ENCODE measurements around the gene NSUN5.
"Not testable (repeated sequence)": the region's sequence is repeated elsewhere in the genome, so short reads cannot be mapped to it uniquely, and the experiment has no call there.

Gene NSUN5

DNA sequence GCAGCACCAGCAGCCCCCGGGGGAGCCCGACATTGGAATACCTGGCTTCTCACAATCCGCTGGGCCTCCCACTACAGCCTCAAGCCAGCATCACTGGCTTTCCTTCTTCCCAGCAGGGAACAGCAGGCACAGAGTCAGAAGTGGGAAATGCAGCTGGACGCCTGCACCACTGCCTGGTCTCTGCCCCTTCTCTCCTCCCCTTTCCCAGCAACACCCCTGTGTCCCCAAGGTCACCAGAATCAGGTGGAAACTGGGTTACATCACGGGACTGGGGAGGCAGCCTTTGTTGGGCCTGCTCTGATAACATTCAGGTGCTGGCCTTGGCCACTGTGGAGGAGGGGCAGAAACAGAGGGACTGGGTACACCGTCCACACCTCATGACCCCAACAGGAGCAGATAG is 16.8 kb upstream of the NSUN5 start:
- DNase-seq (ENCODE audit: low read depth): not testable (repeated sequence)

DNA sequence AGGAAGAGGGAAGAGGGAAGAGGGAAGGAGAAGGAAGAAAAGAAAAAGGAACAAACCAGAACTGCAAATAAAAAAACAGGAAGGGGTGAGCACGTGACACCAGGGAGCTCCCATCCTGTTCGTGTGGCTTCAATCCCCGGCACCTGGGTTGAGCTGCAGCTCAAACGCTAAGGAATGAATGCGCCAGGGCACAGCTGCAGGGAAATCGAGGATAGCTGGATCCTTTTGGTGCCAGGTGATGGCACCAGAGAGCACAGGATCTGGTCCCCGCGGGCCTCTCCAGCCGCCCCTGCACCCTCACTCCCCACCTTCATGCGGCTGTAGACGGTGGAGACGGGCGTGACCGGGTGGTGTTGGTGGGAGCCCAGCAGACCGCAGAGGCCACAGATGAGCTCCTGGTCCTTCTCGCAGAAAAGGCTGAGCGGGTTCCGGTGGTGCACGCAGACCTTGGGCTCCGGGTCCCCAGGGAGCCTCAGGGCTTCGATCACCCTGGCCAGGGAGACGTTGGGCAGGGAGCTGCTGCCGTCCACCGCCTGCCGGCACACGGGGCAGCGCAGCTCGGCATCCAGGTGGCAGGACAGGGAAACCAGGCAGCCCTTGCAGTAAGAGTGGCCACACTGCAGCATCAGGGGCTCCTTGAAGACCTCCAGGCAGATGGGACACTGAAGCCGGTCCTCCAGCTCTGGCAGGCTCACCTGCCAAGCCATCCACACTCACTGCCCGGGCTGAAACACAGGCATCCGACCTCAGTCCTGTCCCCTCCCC is 15.6 kb upstream of the NSUN5 start:
- peak; percentile 33 for DNase-seq (ENCODE audit: low read depth)

GRCh38 chr7:73323434-73324080 is 14.9 kb upstream of the NSUN5 start:
- DNase-seq (ENCODE audit: low read depth): not testable (repeated sequence)

DNA sequence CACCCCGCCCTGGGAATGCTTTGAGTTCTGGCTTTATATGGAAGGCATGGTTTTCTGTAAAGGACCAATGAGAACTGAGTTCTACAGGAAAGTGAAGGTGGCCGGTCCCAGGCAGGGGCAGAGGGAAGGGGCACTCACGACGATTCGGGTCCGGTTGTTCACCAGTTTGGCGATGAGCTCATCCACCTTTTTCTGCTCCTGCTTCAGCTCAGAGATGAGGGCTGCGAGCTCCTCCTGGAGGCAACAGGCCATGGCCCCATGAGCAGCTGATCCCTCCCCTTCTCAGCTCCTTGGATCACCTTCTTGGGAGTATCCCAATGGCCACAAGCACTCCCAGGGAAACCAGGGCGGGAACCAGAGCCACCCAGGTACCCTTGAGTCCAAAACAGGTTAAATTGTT is 11.4 kb upstream of the NSUN5 start:
- DNase-seq (ENCODE audit: low read depth): not testable (repeated sequence)

DNA sequence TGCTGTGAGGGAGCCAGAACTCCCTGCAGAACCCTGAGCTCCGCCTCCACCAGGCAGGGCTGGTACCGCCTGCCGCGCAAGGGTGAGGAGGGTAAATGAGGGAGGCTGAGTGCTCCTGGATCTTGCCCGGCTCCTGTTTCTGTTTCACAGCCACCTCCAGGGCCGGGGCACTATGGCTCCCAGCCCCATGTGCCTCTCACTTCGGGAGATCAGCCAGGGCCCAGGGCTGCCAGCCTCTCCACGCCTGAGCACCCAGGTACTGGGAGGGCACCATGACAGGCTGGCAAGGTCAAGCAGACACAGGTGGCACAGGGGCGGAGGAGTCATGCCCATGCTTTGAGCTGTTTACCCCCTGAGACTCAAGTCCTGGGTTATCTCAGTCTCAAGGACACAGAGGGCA is 10.9 kb upstream of the NSUN5 start:
- not testable (repeated sequence) for DNase-seq (ENCODE audit: low read depth)

GRCh38 chr7:73318656-73319204 is 10.1 kb upstream of the NSUN5 start:
- DNase-seq (ENCODE audit: low read depth): not testable (repeated sequence)

GRCh38 chr7:73316521-73316920 is 7.9 kb upstream of the NSUN5 start:
- no peak for DNase-seq (ENCODE audit: low read depth)

DNA sequence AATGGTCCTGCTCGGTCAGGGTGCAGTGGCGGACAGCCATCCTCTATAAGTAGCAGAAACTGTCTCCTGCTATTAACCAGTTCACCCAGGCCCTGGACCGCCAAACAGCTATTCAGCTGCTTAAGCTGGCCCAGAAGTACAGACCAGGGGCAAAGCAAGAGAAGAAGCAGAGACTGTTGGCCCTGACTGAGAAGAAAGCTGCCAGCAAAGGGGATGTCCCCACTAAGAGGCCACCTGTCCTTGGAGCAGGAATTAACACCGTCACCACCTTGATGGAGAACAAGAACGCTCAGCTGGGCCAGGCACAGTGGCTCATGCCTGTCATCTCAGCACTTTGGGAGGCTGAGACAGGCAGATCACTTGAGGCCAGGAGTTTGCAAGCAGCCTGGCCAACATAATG is 5.6 kb upstream of the NSUN5 start:
- DNase-seq (ENCODE audit: low read depth): no peak

GRCh38 chr7:73313521-73313906 is 4.9 kb upstream of the NSUN5 start:
- DNase-seq (ENCODE audit: low read depth): no peak

DNA sequence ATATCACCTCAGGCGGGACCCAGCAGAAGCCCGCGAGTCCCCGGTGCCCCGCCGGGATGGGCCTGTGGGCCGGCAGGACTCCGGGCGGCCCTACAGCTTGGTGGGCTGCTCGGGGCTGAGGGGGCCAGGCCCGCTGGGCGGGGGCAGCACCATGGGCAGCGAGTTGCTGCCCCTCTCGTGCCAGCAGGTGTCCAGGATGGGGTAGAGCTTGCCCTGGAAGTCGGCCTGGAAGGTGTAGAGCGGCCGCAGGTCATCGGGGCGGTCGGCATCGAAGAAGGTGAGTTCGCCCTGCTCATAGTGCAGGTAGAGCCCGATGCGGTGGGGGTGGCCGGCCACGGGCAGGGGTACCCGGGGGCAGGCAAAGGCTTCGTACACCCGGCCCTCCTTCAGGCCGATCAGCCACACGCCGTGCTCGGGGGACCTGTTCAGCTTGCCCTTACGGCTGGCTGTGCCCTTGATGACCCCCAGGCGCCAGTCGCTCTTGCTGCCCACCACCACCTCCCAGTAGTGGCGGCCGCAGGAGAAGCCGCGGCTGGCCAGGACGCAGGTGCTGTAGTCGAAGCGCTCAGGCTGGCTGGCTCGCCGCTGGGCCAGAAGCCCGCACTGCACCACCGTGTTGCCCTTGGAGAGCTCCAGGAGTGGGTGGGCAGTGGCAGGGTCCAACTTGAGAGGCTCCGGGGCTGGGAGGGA is 4.3 kb upstream of the NSUN5 start:
- DNase-seq (ENCODE audit: low read depth): no peak

- DNase-seq (ENCODE audit: low read depth): not testable (repeated sequence)
Measured at GRCh38 chr7:73311421-73311820, 2.8 kb upstream of the NSUN5 start.

- no peak for DNase-seq (ENCODE audit: low read depth)
Measured at GRCh38 chr7:73308074-73308664, 457 bp downstream of the NSUN5 start.

- DNase-seq (ENCODE audit: low read depth): no peak
Measured at GRCh38 chr7:73307436-73307835, 1.2 kb downstream of the NSUN5 start.

DNA sequence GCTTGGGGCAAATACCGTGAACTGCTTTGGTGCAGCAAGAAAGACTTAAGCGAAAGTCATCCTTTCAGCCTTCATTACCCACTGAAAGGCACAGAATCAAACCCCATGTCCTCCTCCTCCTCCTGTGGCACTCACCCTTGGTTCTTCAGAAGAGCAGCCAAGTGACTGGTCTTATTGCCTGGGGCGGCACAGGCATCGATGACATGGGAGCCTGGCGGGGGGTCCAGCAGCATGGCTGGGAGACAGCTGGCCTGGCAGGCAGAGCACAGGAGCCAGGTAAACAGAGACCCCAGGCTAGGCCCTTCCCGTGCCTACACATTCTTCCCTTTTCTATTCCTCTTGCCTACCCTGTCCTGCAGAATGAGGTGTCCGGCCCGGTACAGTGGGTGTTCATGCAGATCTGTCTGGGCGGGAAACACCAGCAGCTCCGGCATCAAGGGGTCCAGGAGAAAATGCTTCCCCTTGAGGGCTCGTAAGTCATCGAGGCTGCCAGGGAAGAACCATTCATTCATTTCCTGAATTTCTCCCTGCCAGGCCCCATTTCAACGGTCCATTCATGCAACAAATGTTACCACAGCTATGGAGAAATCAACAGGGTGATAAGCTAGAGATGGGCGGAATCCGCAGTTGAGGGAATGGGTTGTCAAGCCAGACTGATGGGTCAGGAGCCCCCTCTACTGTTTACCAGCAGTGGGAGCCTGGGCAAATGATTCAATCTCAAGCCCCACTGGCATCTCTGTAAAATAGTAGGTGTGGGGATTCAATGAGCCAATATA is 3.8 kb downstream of the NSUN5 start:
- not testable (repeated sequence) for DNase-seq (ENCODE audit: low read depth)

DNA sequence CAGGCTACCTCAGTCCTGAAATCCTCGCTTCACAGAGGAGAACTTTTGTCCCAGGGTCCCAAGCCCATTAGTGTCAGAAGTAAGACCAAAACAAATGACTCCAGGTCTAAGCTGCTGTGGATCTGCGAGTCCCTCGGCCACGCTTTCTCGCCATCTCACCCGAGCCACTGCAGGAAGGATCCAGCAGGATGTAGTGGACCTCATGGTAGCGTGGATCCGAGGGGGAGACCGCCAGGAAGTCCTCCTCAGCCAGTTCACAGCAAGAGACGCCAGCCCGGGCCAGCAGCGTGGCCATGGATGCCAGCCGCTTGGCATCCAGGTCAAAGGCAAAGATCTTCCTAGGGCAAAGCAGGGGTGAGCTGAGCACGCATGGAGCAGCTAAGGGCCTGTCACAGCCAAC is 4.6 kb downstream of the NSUN5 start:
- DNase-seq (ENCODE audit: low read depth): no peak

- no peak for DNase-seq (ENCODE audit: low read depth)
Measured at GRCh38 chr7:73303546-73303945, 5.1 kb downstream of the NSUN5 start.

GRCh38 chr7:73302846-73303245 is 5.8 kb downstream of the NSUN5 start:
- not testable (repeated sequence) for DNase-seq (ENCODE audit: low read depth)

- DNase-seq (ENCODE audit: low read depth): not testable (repeated sequence)
Measured at GRCh38 chr7:73301108-73301507, 7.5 kb downstream of the NSUN5 start.

DNA sequence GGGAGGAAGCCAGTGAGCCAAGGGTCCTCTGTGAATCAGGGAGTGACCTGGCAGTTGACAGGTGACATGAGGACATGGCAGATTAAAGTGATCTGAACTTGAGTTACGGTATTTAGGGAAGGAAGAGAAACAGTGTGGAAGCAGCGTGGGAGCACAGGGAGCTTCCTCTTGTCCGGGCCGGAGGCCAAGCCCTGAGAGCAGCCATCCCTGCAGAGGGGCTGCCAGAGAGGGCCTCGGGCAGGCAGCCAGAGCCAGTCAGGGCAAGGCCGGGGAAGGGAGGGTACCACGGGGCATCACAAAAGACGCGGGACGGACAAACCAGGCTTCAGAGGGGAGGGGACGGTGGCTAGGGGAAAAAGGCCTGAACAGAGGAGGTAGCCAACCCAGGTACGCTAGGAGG is 8.8 kb downstream of the NSUN5 start:
- not testable (repeated sequence) for DNase-seq (ENCODE audit: low read depth)

DNA sequence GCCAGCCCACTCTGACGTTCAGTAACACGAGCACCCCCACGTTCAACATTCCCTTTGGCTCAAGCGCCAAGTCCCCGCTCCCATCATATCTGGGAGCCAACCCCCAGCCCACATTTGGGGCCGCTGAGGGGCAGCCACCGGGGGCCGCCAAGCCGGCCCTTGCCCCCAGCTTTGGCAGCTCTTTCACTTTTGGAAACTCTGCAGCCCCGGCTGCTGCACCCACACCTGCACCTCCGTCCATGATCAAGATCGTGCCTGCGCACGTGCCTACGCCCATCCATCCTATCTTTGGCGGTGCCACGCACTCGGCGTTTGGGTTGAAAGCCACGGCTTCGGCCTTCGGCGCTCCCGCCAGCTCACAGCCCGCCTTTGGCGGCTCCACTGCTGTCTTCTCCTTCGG is 10.9 kb downstream of the NSUN5 start:
- not testable (repeated sequence) for DNase-seq (ENCODE audit: low read depth)

- not testable (repeated sequence) for DNase-seq (ENCODE audit: low read depth)
Measured at GRCh38 chr7:73297235-73297634, 11.4 kb downstream of the NSUN5 start.

GRCh38 chr7:73277210-73277609 is 31.4 kb downstream of the NSUN5 start:
- DNase-seq (ENCODE audit: low read depth): not testable (repeated sequence)

Measured in activated T-helper 9 cell treated with anti-CD3 and anti-CD28 coated beads, Interleukin-2, amount 50 U/mL, for 16 hours (primary cell).